Endothelial cell of umbilical vein (primary cell): ENCODE measurements around the gene GNL2.

Experiments used
- CTCF ChIP-seq, 2 donors: IDR thresholded peaks; 1 replicate in 1 of 2; 2 replicates in 1 of 2; pipeline ENCODE4 v1.5.1; 2011; ENCODE audit warnings: low read length in 2 of 2, mild to moderate bottlenecking in 2 of 2, moderate library complexity in 2 of 2, control low read depth in 1 of 2, inconsistent platforms in 1 of 2, low read depth in 1 of 2; ENCODE audit not compliant: insufficient read depth in 1 of 2; ENCODE audit errors: extremely low read depth in 1 of 2
- EZH2 ChIP-seq: IDR thresholded peaks from 2 replicates; pipeline ENCODE4 v1.6.1; 2012; ENCODE audit warnings: borderline replicate concordance, low read depth, mild to moderate bottlenecking, moderate library complexity, low read length, inconsistent platforms; ENCODE audit not compliant: severe bottlenecking
- FOS ChIP-seq: IDR thresholded peaks from 2 replicates; pipeline ENCODE4 v1.6.1; 2011; ENCODE audit warnings: mild to moderate bottlenecking, low read length, moderate library complexity, borderline replicate concordance; ENCODE audit not compliant: insufficient read depth
- GATA2 ChIP-seq: IDR thresholded peaks from 2 replicates; pipeline ENCODE4 v1.7.0; 2011; ENCODE audit warnings: low read depth, mild to moderate bottlenecking, moderate library complexity, mixed read lengths, low read length; ENCODE audit not compliant: insufficient read length, insufficient read depth
- JUN ChIP-seq: IDR thresholded peaks from 2 replicates; pipeline ENCODE4 v1.6.1; 2011; ENCODE audit warnings: borderline replicate concordance, low read depth; ENCODE audit not compliant: insufficient read length, insufficient read depth
- MAX ChIP-seq: IDR thresholded peaks from 2 replicates; pipeline ENCODE4 v1.6.1; 2011; ENCODE audit not compliant: insufficient read depth, insufficient read length
- MYC ChIP-seq: IDR thresholded peaks from one replicate; pipeline ENCODE4 v1.6.1; 2011; ENCODE audit warnings: mild to moderate bottlenecking, low read depth, low read length
- POLR2A ChIP-seq: IDR thresholded peaks from 2 replicates; pipeline ENCODE4 v1.6.1; 2012; ENCODE audit warnings: low read depth, mild to moderate bottlenecking, control low read depth, low read length
- POLR2AphosphoS5 ChIP-seq: IDR thresholded peaks from 2 replicates; pipeline ENCODE4 v1.6.1; 2012; ENCODE audit warnings: low read depth, mild to moderate bottlenecking, control low read depth, low read length, moderate library complexity; ENCODE audit not compliant: insufficient read depth

GRCh38 chr1:37575692-37576091 lies 20.0 kb downstream of the GNL2 start:
- TF ChIP-seq JUN (no peak), CTCF (IDR thresholded peaks at IDR 0.05; ENCODE audit: extremely low read depth in 1 of 2, insufficient read depth in 1 of 2, low read depth in 1 of 2, low read length in 2 of 2) (no peak), EZH2 (no peak), GATA2 (no peak), POLR2AphosphoS5 (no peak), MYC (no peak), POLR2A (no peak), MAX (no peak), FOS (no peak)
